GM12892 (cell line): ENCODE results near the gene TFAP2C.

Experiments used
- POLR2A ChIP-seq: IDR thresholded peaks from 2 replicates; pipeline ENCODE4 v1.6.1; 2011; ENCODE audit warnings: low read depth, low read length, control low read depth
- POLR2AphosphoS5 ChIP-seq: IDR thresholded peaks from 2 replicates; pipeline ENCODE4 v1.6.1; 2011; ENCODE audit warnings: low read depth, low read length, control low read depth
- TAF1 ChIP-seq: IDR thresholded peaks from 2 replicates; pipeline ENCODE4 v1.6.1; 2011; ENCODE audit warnings: low read depth, mild to moderate bottlenecking, control low read depth, low read length, borderline replicate concordance

DNA sequence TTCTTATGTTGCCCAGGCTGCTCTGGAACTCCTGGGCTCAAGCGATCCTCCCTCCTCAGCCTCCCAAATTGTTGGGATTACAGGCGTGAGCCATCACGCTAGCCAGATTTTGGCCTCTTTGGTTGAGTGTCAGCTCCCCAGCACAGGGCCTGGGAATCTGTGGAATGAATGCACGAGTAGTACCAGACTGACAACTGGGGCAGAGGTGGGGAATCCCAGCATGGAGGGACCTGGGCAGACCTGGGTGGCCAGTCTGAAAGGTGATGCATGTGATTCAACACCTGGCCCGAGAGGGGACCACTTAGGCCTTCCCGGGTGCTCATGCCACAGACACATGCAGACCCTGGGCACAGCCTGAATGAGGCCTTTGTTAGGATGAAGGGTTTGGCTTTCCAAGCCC is 19.0 kb upstream of the TFAP2C start:
- no peak for TF ChIP-seq POLR2AphosphoS5
- no peak for TF ChIP-seq TAF1
- TF ChIP-seq POLR2A, result no peak
